GM12878 (cell line): ENCODE results near the gene LRRC26. TPM values are rescaled to one million over a fixed set of nuclear protein-coding genes. Genes with fewer than 3 reads are reported as not detected.

Experiments used
- ATAC-seq: fragments of 200-7000 bp; cut with Tn5 transposase; 3 replicates; pipeline ENCODE4 v1.9.1; 2020; ENCODE audit warnings: mild to moderate bottlenecking, moderate library complexity
- BruUV-seq: library from RNA; stranded (reverse); fragments of 400-500 nt; replicated peaks from 2 replicates; lab custom pipeline; 2021; lab: Mats Ljungman, UMichigan
- CTCF ChIA-PET: fragments of 300-600 bp; sonication (Branson Sonifier 250); formaldehyde crosslinking; extraction: SDS; loops from one replicate; lab custom pipeline; 2021; ENCODE audit warnings: inconsistent platforms; lab: Yijun Ruan, JAX
- POLR2A ChIA-PET: fragments of 350-600 bp; formaldehyde crosslinking; extraction: SDS; loops from one replicate; lab custom pipeline; 2021; ENCODE audit warnings: inconsistent platforms; lab: Charles Lee
- RAD21 ChIA-PET: fragments of 300-600 bp; sonication (Branson Sonifier 250); formaldehyde crosslinking; loops from one replicate; lab custom pipeline; 2023; ENCODE audit warnings: antibody characterized with exemption; ENCODE audit not compliant: unreplicated experiment; lab: Charles Lee
- SMC1A ChIA-PET: fragments of 300-600 bp; sonication (Branson Sonifier 250); formaldehyde crosslinking; loops from one replicate; lab custom pipeline; 2023; ENCODE audit not compliant: unreplicated experiment, uncharacterized antibody; lab: Charles Lee
- DNase-seq: peaks from one replicate; pipeline ENCODE4 v3.0.0-alpha.2; 2011; ENCODE audit warnings: low read depth, low spot score
- FAIRE-seq: peaks from 3 replicates; lab custom pipeline; 2011; peaks lifted over from hg19 to GRCh38; lab: Jason Lieb, UNC
- H2AFZ ChIP-seq: 2 replicates; pipeline ENCODE4 v1.6.0; 2011; ENCODE audit warnings: low read depth, low read length, control low read depth; ENCODE audit not compliant: control insufficient read depth
- H3K27ac ChIP-seq: 2 replicates; pipeline ENCODE4 v1.5.1; 2011; ENCODE audit warnings: control low read depth; ENCODE audit not compliant: control insufficient read depth, insufficient read depth
- H3K27me3 ChIP-seq, 2 experiments: replicated peaks in 1 of 2; 2 replicates each; pipeline versions ENCODE4 v1.6.0 to v1.6.1; 2011; ENCODE audit warnings: low read length in 1 of 2; ENCODE audit not compliant: control insufficient read depth in 2 of 2, insufficient read depth in 2 of 2
- H3K36me3 ChIP-seq, 2 experiments: 2 replicates each; pipeline ENCODE4 v1.5.1; 2011; ENCODE audit warnings: low read length in 1 of 2; ENCODE audit not compliant: control insufficient read depth in 2 of 2, insufficient read depth in 2 of 2
- H3K4me1 ChIP-seq: 2 replicates; pipeline ENCODE4 v1.6.1; 2011; ENCODE audit warnings: mild to moderate bottlenecking, low read length, moderate library complexity, mixed read lengths; ENCODE audit not compliant: control insufficient read depth, insufficient read depth
- H3K4me2 ChIP-seq: 2 replicates; pipeline ENCODE4 v1.6.0; 2011; ENCODE audit warnings: control low read depth; ENCODE audit not compliant: control insufficient read depth, insufficient read depth
- H3K4me3 ChIP-seq: fragments of 200-600 bp; sonication (generic); 2 replicates; pipeline ENCODE4 v1.5.1; 2016
- H3K79me2 ChIP-seq: 2 replicates; pipeline ENCODE4 v1.6.0; 2011; ENCODE audit warnings: low read length; ENCODE audit not compliant: control insufficient read depth, insufficient read depth
- H3K9ac ChIP-seq: 2 replicates; pipeline ENCODE4 v1.8.0; 2011; ENCODE audit warnings: low read length, control low read depth, mixed read lengths; ENCODE audit not compliant: control insufficient read depth, insufficient read depth
- H3K9me3 ChIP-seq: replicated peaks from 3 replicates; pipeline ENCODE4 v1.5.1; 2011; ENCODE audit warnings: mild to moderate bottlenecking, low read length; ENCODE audit not compliant: control insufficient read depth, insufficient read depth
- H4K20me1 ChIP-seq: 2 replicates; pipeline ENCODE4 v1.6.0; 2011; ENCODE audit not compliant: control insufficient read depth, insufficient read depth
- BACH1 ChIP-seq: fragments of 450-650 bp; IDR thresholded peaks from 2 replicates; pipeline ENCODE4 v1.6.1; 2017; ENCODE audit warnings: mild to moderate bottlenecking, borderline replicate concordance
- DPF2 ChIP-seq: fragments of 450-650 bp; IDR thresholded peaks from 2 replicates; pipeline ENCODE4 v1.6.1; 2017; ENCODE audit warnings: mild to moderate bottlenecking
- EZH2 ChIP-seq: IDR thresholded peaks from 2 replicates; pipeline ENCODE4 v1.6.1; 2012; ENCODE audit warnings: low read depth, mild to moderate bottlenecking, control low read depth, inconsistent platforms, low read length, borderline replicate concordance; ENCODE audit not compliant: control insufficient read depth
- FOXM1 ChIP-seq: IDR thresholded peaks from 2 replicates; pipeline ENCODE4 v1.6.1; 2012; ENCODE audit warnings: low read depth, mild to moderate bottlenecking, inconsistent platforms, low read length, moderate library complexity
- JUNB ChIP-seq: IDR thresholded peaks from 2 replicates; pipeline ENCODE4 v1.6.1; 2016; ENCODE audit warnings: antibody characterized with exemption, mild to moderate bottlenecking
- MTA3 ChIP-seq: IDR thresholded peaks from 2 replicates; pipeline ENCODE4 v1.6.1; 2012; ENCODE audit warnings: low read length, inconsistent platforms, borderline replicate concordance
- MYC ChIP-seq: IDR thresholded peaks from 2 replicates; pipeline ENCODE4 v1.6.1; 2011; ENCODE audit warnings: mild to moderate bottlenecking, low read length, moderate library complexity, inconsistent platforms; ENCODE audit not compliant: insufficient read depth, insufficient replicate concordance, insufficient read length, severe bottlenecking
- NR2C1 ChIP-seq: fragments of 450-650 bp; IDR thresholded peaks from 2 replicates; pipeline ENCODE4 v1.6.1; 2017; ENCODE audit warnings: antibody characterized with exemption, mild to moderate bottlenecking, moderate library complexity
- NR2F1 ChIP-seq: fragments of 450-650 bp; conservative IDR thresholded peaks from 2 replicates; pipeline ENCODE4 v1.6.1; 2017; ENCODE audit warnings: mild to moderate bottlenecking
- NRF1 ChIP-seq: conservative IDR thresholded peaks from 2 replicates; pipeline ENCODE4 v1.6.1; 2011; ENCODE audit warnings: mild to moderate bottlenecking, low read depth, low read length, improper control_type of control experiment
- PBX3 ChIP-seq: IDR thresholded peaks from 2 replicates; pipeline ENCODE4 v1.6.1; 2011; ENCODE audit warnings: mild to moderate bottlenecking, low read depth, low read length, moderate library complexity; ENCODE audit not compliant: insufficient replicate concordance
- POLR2A ChIP-seq: IDR thresholded peaks from 2 replicates; pipeline ENCODE4 v1.6.1; 2011; ENCODE audit warnings: low read depth, mild to moderate bottlenecking, low read length
- TAF1 ChIP-seq: IDR thresholded peaks from 2 replicates; pipeline ENCODE4 v1.6.1; 2011; ENCODE audit warnings: mild to moderate bottlenecking, low read depth, low read length, borderline replicate concordance
- TCF3 ChIP-seq: IDR thresholded peaks from 2 replicates; pipeline ENCODE4 v1.6.1; 2012; ENCODE audit warnings: low read depth, mild to moderate bottlenecking, low read length, borderline replicate concordance; ENCODE audit not compliant: insufficient read depth
- ZNF217 ChIP-seq: fragments of 450-650 bp; IDR thresholded peaks from 2 replicates; pipeline ENCODE4 v1.6.1; 2017; ENCODE audit warnings: antibody characterized with exemption, mild to moderate bottlenecking
- WGBS: methylation state at CpG from one replicate; pipeline ENCODE4 v1.1.6; 2016; ENCODE audit warnings: low lambda C conversion rate; ENCODE audit not compliant: insufficient replicate concordance, insufficient coverage; ENCODE audit errors: missing lambda C conversion rate; 5-methylcytosine and 5-hydroxymethylcytosine counted together
- in situ Hi-C: fragments of 300-500 bp; cut with MboI; formaldehyde crosslinking; loops from 9 replicates; pipeline ENCODE4 v1.14.3; 2018; ENCODE audit warnings: mixed read lengths
- intact Hi-C: fragments of 100-400 bp; cut with micrococcal nuclease; formaldehyde crosslinking; loops from one replicate; pipeline ENCODE4 v1.14.2; 2022; ENCODE audit not compliant: unreplicated experiment
- polyA plus RNA-seq, 11 experiments: library from polyadenylated mRNA; depleted of rRNA in 4 of 11; unstranded in 6 of 11; stranded (reverse) in 5 of 11; fragments of >200 nt; fragmentation: Nextera tagmentation in 4 of 11; fragmentation: Illumina TruSeq in 1 of 11; extraction: Ambion mirVana in 4 of 11; extraction: Trizol in 1 of 11; gene quantifications; 1 replicate in 1 of 11; 2 replicates in 10 of 11; pipeline versions ENCODE4 v1.2.1 to v1.2.3, GENCODE V29; 2011 to 2016; ENCODE audit warnings: inconsistent platforms in 2 of 11, missing spikeins in 2 of 11, low read depth in 1 of 11
- total RNA-seq, 4 experiments: library from RNA; depleted of rRNA in 3 of 4; stranded (reverse); fragments of >200 nt in 3 of 4; fragmentation: Illumina TruSeq in 1 of 4; extraction: Trizol in 1 of 4; gene quantifications; 2 replicates each; pipeline versions ENCODE4 v1.2.1 to v1.2.3, GENCODE V29; 2013 to 2021
- TF ChIP-seq, protein P1 (sequence below): fragments of 450-650 bp; IDR thresholded peaks from 2 replicates; pipeline ENCODE4 v1.6.1; 2018; ENCODE audit warnings: borderline replicate concordance, mild to moderate bottlenecking; ENCODE audit not compliant: partially characterized antibody
- TF ChIP-seq, protein P2 (sequence below): fragments of 450-650 bp; IDR thresholded peaks from 2 replicates; pipeline ENCODE4 v1.6.1; 2017; ENCODE audit warnings: mild to moderate bottlenecking

LRRC26 gene
- total and polyA plus RNA-seq, 10 of the 15 experiments (the other 5 are each of a cell fraction or from before 2014, with no cell fraction given), result 0.29 to 0.91 (median 0.64) TPM; not detected in 5

DNA sequence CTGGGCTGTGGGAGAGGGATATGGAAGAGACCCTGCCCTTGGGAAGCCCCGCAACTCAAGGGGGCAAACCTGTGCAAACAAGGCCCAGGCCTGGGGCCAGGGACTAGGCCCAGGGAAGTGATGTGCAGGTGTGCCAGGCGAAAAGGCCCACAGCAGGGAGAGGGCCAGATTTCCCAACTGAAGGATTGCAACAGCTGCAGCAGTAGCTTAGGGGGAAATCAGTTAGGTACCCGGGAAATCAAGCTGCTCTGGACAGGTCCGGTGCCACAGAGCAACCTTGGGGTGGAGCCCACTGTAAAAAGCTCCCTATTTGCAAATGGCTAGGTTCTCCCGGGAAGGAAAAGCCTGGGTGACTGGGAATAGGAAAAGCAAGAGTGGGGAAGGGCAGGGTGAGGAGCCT, 20.5 kb downstream of the LRRC26 start:
- Histone ChIP-seq H4K20me1 (no peaks in the 10 kb centered on the region), H3K9me3 (no peaks in the 10 kb centered on the region; the same call in 2 of the 3 replicates), H3K4me2 (peak overlapping the region; percentile 30), H3K4me3 (peak overlapping the region; percentile 57; the same call in 1 of the 2 replicates), H3K27me3 (no peaks in the 10 kb centered on the region)
- no TSS peak for BruUV-seq
- intact Hi-C loops (no loop called here), in situ Hi-C loops (no loop called here)
- 39% methylated on average over 5 of the region's 5 CpGs for WGBS
- no peak for DNase-seq
- CTCF ChIA-PET, result interaction anchor here (2.0 to 2.2 kb wide), 3 partner anchors 22 to 27 kb away, joined by 4 to 20 read pairs (median 4); no protein-coding TSS in a partner anchor
- no peak for TF ChIP-seq JUNB
- no peak for TF ChIP-seq MTA3
- TF ChIP-seq TAF1, result no peak
- TF ChIP-seq, protein P1, sequence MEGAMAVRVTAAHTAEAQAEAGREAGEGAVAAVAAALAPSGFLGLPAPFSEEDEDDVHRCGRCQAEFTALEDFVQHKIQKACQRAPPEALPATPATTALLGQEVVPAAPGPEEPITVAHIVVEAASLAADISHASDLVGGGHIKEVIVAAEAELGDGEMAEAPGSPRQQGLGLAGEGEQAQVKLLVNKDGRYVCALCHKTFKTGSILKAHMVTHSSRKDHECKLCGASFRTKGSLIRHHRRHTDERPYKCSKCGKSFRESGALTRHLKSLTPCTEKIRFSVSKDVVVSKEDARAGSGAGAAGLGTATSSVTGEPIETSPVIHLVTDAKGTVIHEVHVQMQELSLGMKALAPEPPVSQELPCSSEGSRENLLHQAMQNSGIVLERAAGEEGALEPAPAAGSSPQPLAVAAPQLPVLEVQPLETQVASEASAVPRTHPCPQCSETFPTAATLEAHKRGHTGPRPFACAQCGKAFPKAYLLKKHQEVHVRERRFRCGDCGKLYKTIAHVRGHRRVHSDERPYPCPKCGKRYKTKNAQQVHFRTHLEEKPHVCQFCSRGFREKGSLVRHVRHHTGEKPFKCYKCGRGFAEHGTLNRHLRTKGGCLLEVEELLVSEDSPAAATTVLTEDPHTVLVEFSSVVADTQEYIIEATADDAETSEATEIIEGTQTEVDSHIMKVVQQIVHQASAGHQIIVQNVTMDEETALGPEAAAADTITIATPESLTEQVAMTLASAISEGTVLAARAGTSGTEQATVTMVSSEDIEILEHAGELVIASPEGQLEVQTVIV, result no peak
- TF ChIP-seq PBX3, result no peak
- TF ChIP-seq POLR2A, result no peak
- no peak for TF ChIP-seq NR2C1
- TF ChIP-seq FOXM1, result no peak
- no peak for TF ChIP-seq NRF1
- no peak for TF ChIP-seq NR2F1
- no peak for TF ChIP-seq BACH1
- no peak for TF ChIP-seq MYC
- no peak for TF ChIP-seq ZNF217
- TF ChIP-seq DPF2, result no peak
- no peak for TF ChIP-seq EZH2
- no peak for TF ChIP-seq TCF3
- TF ChIP-seq, protein P2, sequence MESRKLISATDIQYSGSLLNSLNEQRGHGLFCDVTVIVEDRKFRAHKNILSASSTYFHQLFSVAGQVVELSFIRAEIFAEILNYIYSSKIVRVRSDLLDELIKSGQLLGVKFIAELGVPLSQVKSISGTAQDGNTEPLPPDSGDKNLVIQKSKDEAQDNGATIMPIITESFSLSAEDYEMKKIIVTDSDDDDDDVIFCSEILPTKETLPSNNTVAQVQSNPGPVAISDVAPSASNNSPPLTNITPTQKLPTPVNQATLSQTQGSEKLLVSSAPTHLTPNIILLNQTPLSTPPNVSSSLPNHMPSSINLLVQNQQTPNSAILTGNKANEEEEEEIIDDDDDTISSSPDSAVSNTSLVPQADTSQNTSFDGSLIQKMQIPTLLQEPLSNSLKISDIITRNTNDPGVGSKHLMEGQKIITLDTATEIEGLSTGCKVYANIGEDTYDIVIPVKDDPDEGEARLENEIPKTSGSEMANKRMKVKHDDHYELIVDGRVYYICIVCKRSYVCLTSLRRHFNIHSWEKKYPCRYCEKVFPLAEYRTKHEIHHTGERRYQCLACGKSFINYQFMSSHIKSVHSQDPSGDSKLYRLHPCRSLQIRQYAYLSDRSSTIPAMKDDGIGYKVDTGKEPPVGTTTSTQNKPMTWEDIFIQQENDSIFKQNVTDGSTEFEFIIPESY, result no peak
- TF ChIP-seq, all 136 proteins: peak for 0
- Histone ChIP-seq H3K9ac (no peak overlapping the region; the same call in 1 of the 2 replicates), H3K27ac (0 out of 2 replicates have a peak overlapping the region, but pooled peaks have one; percentile 4), H3K4me1 (peaks cover 9% of the 10 kb centered on the region; the same call in 1 of the 2 replicates), H3K36me3 (no peaks in the 10 kb centered on the region), H2AFZ (no peak overlapping the region), H3K79me2 (no peaks in the 10 kb centered on the region)
- ChIA-PET POLR2A (interaction anchor here (1.0 to 4.3 kb wide), 18 partner anchors 8 to 125 kb away, joined by 3 to 166 read pairs (median 12); partner anchors contain the start of genes ANAPC2, CYSRT1, GRIN1 and LRRC26), SMC1A (interaction anchor here (1.2 to 4.7 kb wide), 7 partner anchors 17 to 50 kb away, joined by 5 to 28 read pairs (median 13); partner anchors contain the start of genes ANAPC2, LRRC26 and SSNA1), RAD21 (interaction anchor here (0.6 to 4.1 kb wide), 11 partner anchors 10 to 87 kb away, joined by 3 to 54 read pairs (median 18); partner anchors contain the start of genes ANAPC2, CYSRT1, LRRC26 and MAN1B1)
- ATAC-seq (no peak), FAIRE-seq (no peak)
